Cortex of kidney (tissue), 1 donor: Measurements from ENCODE around the gene SERPIND1.
"Not testable (repeated sequence)": the region's sequence is repeated elsewhere in the genome, so short reads cannot be mapped to it uniquely, and the experiment has no call there.

ENCODE experiments used
- DNase-seq: peaks from one replicate; lab custom pipeline; 2025; lab: John Stamatoyannopoulos, UW

SERPIND1 gene

GRCh38 chr22:20747223-20747622 is 26.7 kb upstream of the SERPIND1 start:
- no peak for DNase-seq

GRCh38 chr22:20748082-20748481 is 25.8 kb upstream of the SERPIND1 start:
- no peak for DNase-seq

- no peak for DNase-seq
These were observed 25.0 kb upstream of the SERPIND1 start for GRCh38 chr22:20748731-20749428.

GRCh38 chr22:20749453-20749852 is 24.5 kb upstream of the SERPIND1 start:
- no peak for DNase-seq

GRCh38 chr22:20750461-20751184 is 23.3 kb upstream of the SERPIND1 start:
- no peak for DNase-seq

GRCh38 chr22:20751185-20751851 is 22.6 kb upstream of the SERPIND1 start:
- DNase-seq, result no peak

- DNase-seq, result no peak
These were observed 21.7 kb upstream of the SERPIND1 start for GRCh38 chr22:20752104-20752741.

- no peak for DNase-seq
These were observed 21.0 kb upstream of the SERPIND1 start for GRCh38 chr22:20752873-20753272.

GRCh38 chr22:20756846-20757245 is 17.1 kb upstream of the SERPIND1 start:
- DNase-seq, result no peak

GRCh38 chr22:20758688-20759087 is 15.2 kb upstream of the SERPIND1 start:
- DNase-seq, result no peak

GRCh38 chr22:20760084-20760483 is 13.8 kb upstream of the SERPIND1 start:
- DNase-seq, result no peak

- DNase-seq, result no peak
These were observed 12.4 kb upstream of the SERPIND1 start for GRCh38 chr22:20761536-20761935.

GRCh38 chr22:20762233-20762796 is 11.6 kb upstream of the SERPIND1 start:
- no peak for DNase-seq

- no peak for DNase-seq
These were observed 10.1 kb upstream of the SERPIND1 start for GRCh38 chr22:20763630-20764470.

- no peak for DNase-seq
These were observed 9.5 kb upstream of the SERPIND1 start for GRCh38 chr22:20764471-20764720.

GRCh38 chr22:20764729-20765128 is 9.2 kb upstream of the SERPIND1 start:
- no peak for DNase-seq

GRCh38 chr22:20765938-20766337 is 8.0 kb upstream of the SERPIND1 start:
- no peak for DNase-seq

- no peak for DNase-seq
These were observed 7.4 kb upstream of the SERPIND1 start for GRCh38 chr22:20766530-20766929.

- DNase-seq, result not testable (repeated sequence)
These were observed 4.5 kb upstream of the SERPIND1 start for GRCh38 chr22:20769496-20769826.

- DNase-seq, result no peak
These were observed 1.8 kb upstream of the SERPIND1 start for GRCh38 chr22:20771918-20772625.

- no peak for DNase-seq
These were observed 969 bp downstream of the SERPIND1 start for GRCh38 chr22:20774882-20775281.
